ENCODE data around the gene TRPV2. TPM values are rescaled to one million over a fixed set of nuclear protein-coding genes. Genes with fewer than 3 reads are reported as not detected.

The TRPV2 gene
- total RNA-seq, 1 experiment from 2014 or later, result 0.41 TPM

DNA sequence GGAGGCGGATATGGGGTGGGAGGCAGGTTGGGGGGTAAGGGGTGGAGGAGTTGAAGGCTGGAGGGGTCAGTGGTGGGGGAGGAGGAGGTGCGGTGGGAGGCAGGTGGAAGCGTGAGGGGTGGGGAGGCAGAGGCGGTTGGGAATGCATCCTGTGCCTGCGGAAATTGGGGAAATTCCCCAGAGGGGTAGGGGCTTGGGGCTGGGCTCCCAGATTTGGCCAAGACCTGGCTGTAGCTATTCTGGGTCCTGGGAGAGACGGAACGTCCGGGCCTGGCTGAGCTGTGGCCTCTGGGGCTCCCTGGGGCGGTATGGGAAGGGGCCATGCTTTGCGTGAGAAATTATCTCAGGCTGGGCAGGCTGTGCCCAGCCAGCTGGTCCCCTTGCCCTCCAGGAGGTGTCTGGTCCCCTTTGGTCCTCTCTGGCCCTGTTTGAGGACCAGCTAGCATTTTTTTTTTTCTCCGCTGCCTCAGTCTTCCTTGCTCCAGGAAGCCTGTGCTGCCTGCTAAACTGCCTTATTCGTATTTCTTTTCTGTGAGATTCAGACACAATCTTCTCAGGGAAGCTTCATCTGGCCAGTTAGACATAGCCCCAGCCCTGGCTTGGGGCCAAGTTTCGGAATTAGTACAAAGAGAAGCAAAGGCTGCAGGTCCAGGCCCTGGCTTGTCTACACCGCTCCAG lies 7.3 kb upstream of the TRPV2 start:
- H3K36me3 Mint-ChIP-seq (ENCODE audit: insufficient read depth, unreplicated experiment), result no peaks in the 10 kb centered on the region
- TF ChIP-seq, protein P1, sequence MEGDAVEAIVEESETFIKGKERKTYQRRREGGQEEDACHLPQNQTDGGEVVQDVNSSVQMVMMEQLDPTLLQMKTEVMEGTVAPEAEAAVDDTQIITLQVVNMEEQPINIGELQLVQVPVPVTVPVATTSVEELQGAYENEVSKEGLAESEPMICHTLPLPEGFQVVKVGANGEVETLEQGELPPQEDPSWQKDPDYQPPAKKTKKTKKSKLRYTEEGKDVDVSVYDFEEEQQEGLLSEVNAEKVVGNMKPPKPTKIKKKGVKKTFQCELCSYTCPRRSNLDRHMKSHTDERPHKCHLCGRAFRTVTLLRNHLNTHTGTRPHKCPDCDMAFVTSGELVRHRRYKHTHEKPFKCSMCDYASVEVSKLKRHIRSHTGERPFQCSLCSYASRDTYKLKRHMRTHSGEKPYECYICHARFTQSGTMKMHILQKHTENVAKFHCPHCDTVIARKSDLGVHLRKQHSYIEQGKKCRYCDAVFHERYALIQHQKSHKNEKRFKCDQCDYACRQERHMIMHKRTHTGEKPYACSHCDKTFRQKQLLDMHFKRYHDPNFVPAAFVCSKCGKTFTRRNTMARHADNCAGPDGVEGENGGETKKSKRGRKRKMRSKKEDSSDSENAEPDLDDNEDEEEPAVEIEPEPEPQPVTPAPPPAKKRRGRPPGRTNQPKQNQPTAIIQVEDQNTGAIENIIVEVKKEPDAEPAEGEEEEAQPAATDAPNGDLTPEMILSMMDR (IDR thresholded peaks at IDR 0.05; ENCODE audit: insufficient read depth in 1 of 2, low read depth in 1 of 2, low read length in 1 of 2, severe bottlenecking in 1 of 2, unreplicated experiment in 1 of 2), result no peak
- H3K4me3 Mint-ChIP-seq (ENCODE audit: unreplicated experiment), result no peak overlapping the region
- no peak overlapping the region for H3K27ac Mint-ChIP-seq (ENCODE audit: unreplicated experiment)
- Histone ChIP-seq H3K27me3 (replicated peaks; ENCODE audit: control insufficient read depth, insufficient read depth, low read length) (no peaks in the 10 kb centered on the region), H3K4me3 (ENCODE audit: low read depth, low read length) (no peak overlapping the region), H3K9me3 (no peaks in the 10 kb centered on the region), H3K36me3 (ENCODE audit: control insufficient read depth, insufficient read depth, low read length) (no peaks in the 10 kb centered on the region), H3K4me1 (no peaks in the 10 kb centered on the region)
- no peaks in the 10 kb centered on the region for H3K27me3 Mint-ChIP-seq (ENCODE audit: insufficient read depth, unreplicated experiment)
- DNase-seq, result no peak
- H3K4me1 Mint-ChIP-seq (ENCODE audit: low read depth, unreplicated experiment), result peaks cover 13% of the 10 kb centered on the region
- intact Hi-C loops (cut with micrococcal nuclease; ENCODE audit: unreplicated experiment), result no loop called here
- ChIA-PET CTCF (interaction anchor here (0.6 kb wide), 1 partner anchor 895 kb away, joined by 7 read pairs; no protein-coding TSS in a partner anchor), POLR2A (interaction anchor here (0.6 kb wide), 1 partner anchor 118 kb away, joined by 3 read pairs; no protein-coding TSS in a partner anchor)
- H3K9me3 Mint-ChIP-seq (ENCODE audit: unreplicated experiment), result no peaks in the 10 kb centered on the region
- no TSS peak for BruUV-seq (replicated peaks)

DNA sequence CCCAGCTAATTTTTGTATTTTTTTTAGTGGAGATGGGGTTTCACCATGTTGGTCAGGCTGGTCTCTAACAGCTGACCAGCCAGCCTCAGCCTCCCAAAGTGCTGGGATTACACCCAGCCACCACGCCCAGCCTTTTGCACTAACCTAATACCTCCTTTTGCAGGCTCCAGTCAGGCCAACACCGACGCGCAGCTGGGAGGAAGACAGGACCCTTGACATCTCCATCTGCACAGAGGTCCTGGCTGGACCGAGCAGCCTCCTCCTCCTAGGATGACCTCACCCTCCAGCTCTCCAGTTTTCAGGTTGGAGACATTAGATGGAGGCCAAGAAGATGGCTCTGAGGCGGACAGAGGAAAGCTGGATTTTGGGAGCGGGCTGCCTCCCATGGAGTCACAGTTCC lies 2.0 kb downstream of the TRPV2 start:
- Histone ChIP-seq H3K9me3 (no peaks in the 10 kb centered on the region), H3K27me3 (replicated peaks; ENCODE audit: control insufficient read depth, insufficient read depth, low read length) (no peaks in the 10 kb centered on the region; the same call in 1 of the 2 replicates), H3K4me1 (peaks cover 10% of the 10 kb centered on the region), H3K36me3 (ENCODE audit: control insufficient read depth, insufficient read depth, low read length) (no peaks in the 10 kb centered on the region), H3K4me3 (ENCODE audit: low read depth, low read length) (no peak overlapping the region)
- Mint-ChIP-seq H3K4me3 (ENCODE audit: unreplicated experiment) (no peak overlapping the region), H3K4me1 (ENCODE audit: low read depth, unreplicated experiment) (no peaks in the 10 kb centered on the region), H3K27ac (ENCODE audit: unreplicated experiment) (no peak overlapping the region), H3K9me3 (ENCODE audit: unreplicated experiment) (no peaks in the 10 kb centered on the region), H3K36me3 (ENCODE audit: insufficient read depth, unreplicated experiment) (no peaks in the 10 kb centered on the region), H3K27me3 (ENCODE audit: insufficient read depth, unreplicated experiment) (no peaks in the 10 kb centered on the region)
- TF ChIP-seq, protein P1 (IDR thresholded peaks at IDR 0.05; ENCODE audit: insufficient read depth in 1 of 2, low read depth in 1 of 2, low read length in 1 of 2, severe bottlenecking in 1 of 2, unreplicated experiment in 1 of 2), result no peak
- no TSS peak for BruUV-seq (replicated peaks)
- DNase-seq, result no peak
- ChIA-PET POLR2A (no interaction called here), CTCF (interaction anchor here (0.7 kb wide), 1 partner anchor 64 kb away, joined by 6 read pairs; no protein-coding TSS in a partner anchor)
- intact Hi-C loops (cut with micrococcal nuclease; ENCODE audit: unreplicated experiment), result no loop called here

DNA sequence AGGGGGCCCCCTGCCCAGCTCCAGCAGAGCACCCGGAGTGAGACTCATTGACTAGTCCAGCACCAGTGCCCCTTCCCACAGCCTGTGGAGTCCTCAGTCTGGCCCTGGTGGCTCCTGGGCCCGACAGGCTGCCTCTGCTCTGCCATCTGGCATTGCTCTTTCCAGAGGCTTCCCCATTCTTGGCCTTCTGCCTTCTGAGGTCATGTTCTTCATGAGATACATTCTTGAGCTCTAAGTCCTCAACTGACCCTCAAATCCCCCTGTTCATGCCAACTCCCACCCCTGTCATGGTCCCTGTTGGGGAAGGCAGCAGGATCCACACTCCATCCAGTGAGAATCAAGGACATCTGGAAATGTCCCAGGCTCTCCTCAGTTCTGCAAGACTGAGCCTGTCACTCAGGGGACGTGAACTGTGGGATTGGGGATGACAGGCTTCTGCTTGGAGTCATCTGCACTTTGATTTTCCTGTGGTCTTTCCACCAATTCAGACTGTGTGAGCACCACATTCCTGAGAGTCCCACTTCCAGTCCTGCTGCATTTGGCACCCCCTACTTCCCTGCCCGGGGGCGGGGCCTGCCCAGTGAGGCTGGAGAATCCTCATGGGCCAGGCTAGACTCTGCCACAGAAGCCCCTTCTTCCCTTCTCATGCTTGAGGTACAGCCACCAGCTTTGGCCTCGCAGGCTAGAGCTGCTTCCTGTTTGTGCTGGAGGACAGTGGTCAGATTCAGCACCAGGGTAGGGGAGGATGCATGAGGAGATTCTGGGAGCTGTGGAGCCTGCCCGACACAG lies 2.7 kb downstream of the TRPV2 start:
- Mint-ChIP-seq H3K9me3 (ENCODE audit: unreplicated experiment) (no peaks in the 10 kb centered on the region), H3K27me3 (ENCODE audit: insufficient read depth, unreplicated experiment) (no peaks in the 10 kb centered on the region), H3K36me3 (ENCODE audit: insufficient read depth, unreplicated experiment) (no peaks in the 10 kb centered on the region), H3K4me3 (ENCODE audit: unreplicated experiment) (no peak overlapping the region), H3K4me1 (ENCODE audit: low read depth, unreplicated experiment) (no peaks in the 10 kb centered on the region), H3K27ac (ENCODE audit: unreplicated experiment) (no peak overlapping the region)
- no peaks in the 10 kb centered on the region for H3K36me3 ChIP-seq (ENCODE audit: control insufficient read depth, insufficient read depth, low read length)
- POLR2A ChIA-PET, result no interaction called here
- intact Hi-C loops (cut with micrococcal nuclease; ENCODE audit: unreplicated experiment), result no loop called here
- no peaks in the 10 kb centered on the region; the same call in 1 of the 2 replicates for H3K27me3 ChIP-seq (replicated peaks; ENCODE audit: control insufficient read depth, insufficient read depth, low read length)
- H3K4me1 ChIP-seq, result peaks cover 10% of the 10 kb centered on the region
- BruUV-seq (replicated peaks), result no TSS peak
- no peak overlapping the region for H3K4me3 ChIP-seq (ENCODE audit: low read depth, low read length)
- TF ChIP-seq, protein P1 (IDR thresholded peaks at IDR 0.05; ENCODE audit: insufficient read depth in 1 of 2, low read depth in 1 of 2, low read length in 1 of 2, severe bottlenecking in 1 of 2, unreplicated experiment in 1 of 2), result no peak
- DNase-seq, result no peak
- H3K9me3 ChIP-seq, result no peaks in the 10 kb centered on the region
- CTCF ChIA-PET, result interaction anchor here (0.6 kb wide), 1 partner anchor 32 kb away, joined by 5 read pairs; no protein-coding TSS in a partner anchor
